IPS DF 4.7 (cell line): ENCODE results near the gene ACAP1.

Experiments used
- DNase-seq: peaks from one replicate; pipeline ENCODE4 v3.0.0-alpha.2; 2013; ENCODE audit warnings: low spot score; ENCODE audit errors: extremely low read depth

Gene ACAP1

DNA sequence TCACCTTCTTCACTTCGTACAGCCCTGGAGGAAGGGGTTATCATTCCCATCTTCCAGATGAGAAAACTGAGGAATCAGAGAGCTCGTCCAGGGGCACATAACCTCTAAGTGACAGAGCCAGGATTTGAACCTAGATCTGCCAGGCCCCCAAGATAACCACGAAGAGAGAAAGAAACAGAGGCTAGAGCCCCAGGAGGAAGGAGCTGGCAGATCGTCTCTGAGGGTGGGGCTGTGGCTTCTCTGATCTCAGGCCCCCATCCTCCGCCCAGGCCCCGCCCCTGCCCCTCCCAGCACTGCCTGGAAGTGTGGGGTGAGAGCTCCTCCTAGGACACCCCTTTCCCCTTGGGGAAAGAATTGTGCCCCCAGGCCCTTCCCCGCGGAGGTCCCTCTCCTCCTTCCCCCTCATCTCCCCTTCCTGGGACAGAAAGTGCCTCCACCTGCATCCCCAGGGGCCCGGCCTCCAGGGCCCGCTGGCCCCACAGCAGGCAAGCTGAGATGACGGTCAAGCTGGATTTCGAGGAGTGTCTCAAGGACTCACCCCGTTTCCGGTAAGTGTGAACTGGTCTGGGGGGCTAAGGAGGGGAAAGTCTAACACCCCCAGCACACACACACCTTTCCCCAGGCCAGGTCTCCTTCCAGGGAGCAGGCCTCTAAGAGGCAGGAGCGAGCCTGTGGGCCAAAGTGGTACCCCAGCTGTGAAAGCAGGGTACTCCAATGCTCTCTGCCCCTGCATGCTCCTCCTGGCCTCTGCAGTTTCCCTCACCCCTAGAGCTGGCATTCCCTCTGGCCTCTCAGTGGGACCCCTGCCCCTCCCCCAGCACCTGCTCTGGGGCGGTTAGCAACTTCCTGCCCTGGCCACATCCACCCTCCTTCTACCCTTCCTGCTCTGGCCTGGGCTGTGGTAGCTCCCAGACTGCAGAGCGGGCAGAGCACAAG lies at the start of gene ACAP1:
TSS of gene ACAP1 (plus strand) at position 290 of the 936 bp plus-strand sequence. CDS start at position 496, 206 bp downstream.
- no peak for DNase-seq

DNA sequence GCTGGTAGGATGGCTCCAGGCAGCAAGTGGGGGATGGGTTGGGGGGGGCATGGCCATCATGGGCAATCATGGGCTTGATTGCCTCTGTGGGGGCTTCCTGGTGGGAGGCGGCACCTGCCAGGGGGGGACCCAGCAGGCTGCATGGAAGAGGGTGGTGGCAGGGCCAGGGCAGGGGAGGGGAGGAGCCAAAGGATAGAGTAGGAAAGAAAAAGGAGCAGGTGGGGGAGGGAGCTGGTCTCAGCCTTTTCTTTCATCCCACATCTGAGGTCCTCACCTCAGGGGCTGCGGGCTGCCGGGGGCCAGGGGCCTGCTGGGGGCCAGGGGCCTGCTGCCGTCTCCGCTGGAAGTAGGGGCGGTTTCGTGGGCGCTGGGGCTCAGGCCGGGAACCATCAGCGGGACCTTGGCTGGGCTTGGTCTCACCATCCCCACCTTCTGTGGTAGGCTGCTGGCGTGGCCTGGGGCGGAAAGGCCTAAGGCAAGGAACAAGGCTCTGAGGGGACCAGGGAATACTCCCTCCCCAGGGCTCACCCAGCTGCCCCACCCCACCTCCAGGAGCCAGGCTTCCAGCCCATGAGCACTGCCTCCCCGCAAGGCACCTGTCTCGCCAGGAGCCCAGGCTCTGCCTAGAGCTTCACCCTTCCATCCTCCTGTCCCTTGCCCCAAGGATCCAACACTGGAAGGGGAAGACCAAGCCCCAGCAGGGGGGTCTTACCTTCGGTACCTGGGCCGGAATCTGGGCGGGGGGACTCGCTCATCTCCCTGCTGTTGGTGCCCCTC lies 46.9 kb upstream of the ACAP1 start:
- DNase-seq = no peak

- DNase-seq = no peak
These were observed 46.2 kb upstream of the ACAP1 start for GRCh38 chr17:7290166-7290565.

GRCh38 chr17:7290685-7291084 lies 45.6 kb upstream of the ACAP1 start:
- DNase-seq = no peak

DNA sequence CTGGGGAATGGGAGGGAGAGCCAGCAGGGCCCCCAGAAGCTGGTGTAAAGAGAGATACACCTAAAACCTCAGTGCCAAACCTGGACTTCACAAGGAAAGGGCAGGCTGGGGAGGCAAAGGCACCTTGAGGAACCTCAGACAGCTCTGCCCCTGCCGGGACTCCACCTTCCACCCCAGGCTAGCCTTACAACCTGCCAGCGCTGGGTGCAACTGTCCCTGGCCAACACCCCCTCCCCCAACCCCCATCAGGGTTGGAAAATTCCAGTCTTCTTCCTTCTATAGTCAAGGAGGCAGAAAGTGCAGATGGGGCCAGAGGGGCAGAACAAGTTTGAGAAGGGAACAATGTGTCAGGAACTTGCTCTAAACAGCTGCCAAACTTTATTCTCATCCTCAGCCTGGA lies 44.1 kb upstream of the ACAP1 start:
- no peak for DNase-seq

GRCh38 chr17:7292729-7293128 lies 43.6 kb upstream of the ACAP1 start:
- no peak for DNase-seq

GRCh38 chr17:7293159-7293558 lies 43.2 kb upstream of the ACAP1 start:
- no peak for DNase-seq

DNA sequence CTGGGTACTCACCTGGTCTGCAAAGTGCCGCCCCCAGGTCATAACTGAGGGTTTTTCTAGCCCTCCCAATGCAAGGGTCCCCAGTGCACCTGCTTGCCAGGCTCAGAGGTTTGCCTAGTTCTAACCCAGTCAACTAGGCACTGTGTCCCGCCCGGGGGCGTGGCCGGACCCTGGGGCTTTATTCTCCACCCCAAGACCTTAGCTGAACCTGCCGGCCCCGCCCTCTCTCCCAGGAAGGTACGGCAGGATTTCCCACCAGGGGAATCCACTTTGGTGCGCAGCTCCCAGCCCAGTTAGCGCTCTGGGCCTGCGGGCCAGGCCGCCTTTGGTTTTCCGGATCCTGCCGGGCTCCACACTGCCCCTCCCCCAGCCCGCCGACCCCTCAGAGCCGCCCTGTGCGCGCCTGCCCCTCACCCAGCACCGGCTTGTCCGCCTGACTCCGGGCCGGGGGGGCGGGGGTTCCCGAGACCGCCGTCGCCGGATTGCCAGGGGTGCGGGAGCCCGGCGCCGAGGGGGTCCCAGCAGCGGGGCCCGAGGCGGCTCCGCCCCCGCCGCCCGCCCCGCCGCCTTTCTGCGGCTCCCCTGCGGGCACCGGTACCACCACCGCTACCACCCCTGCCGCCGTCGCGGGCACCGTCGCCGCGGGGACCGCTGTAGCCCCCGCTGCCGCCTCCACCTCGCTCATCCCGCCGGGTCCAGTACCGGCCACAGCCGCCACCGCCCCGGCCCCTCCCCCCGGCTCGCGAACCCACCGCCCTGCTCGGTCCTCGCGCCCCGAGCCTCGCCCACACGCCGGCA lies 42.3 kb upstream of the ACAP1 start:
- DNase-seq = no peak

DNA sequence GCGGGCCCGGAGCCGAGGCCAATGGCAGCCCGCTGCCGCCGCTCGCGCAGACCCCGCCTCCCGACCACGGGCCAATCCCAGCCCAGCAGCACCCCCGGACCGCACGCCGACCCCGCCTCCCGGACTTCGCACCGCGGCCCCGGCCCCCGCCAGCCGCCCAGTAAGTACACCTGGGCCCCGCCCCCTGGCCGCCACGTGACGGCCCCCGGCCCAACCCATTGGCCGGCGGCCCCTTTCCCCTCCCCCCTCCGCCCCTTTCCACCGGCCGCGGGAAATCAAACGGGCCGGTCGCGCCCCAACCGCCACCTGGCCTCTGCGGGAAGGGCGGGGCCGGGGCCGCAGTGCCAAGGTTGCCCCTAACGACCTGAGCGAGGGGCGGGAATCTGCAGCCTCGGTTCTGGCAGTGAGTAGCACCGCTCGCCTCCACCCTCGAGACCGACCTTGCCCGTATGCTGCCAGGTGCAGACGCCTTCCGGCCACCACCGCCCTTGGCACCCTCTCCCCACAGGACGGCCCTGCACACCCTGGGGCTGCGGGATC lies 41.6 kb upstream of the ACAP1 start, which contains the start of gene YBX2:
TSS of gene YBX2 (minus strand) at position 26 of the 540 bp plus-strand sequence. CDS start 139 bp downstream, outside the sequence.
- no peak for DNase-seq

DNA sequence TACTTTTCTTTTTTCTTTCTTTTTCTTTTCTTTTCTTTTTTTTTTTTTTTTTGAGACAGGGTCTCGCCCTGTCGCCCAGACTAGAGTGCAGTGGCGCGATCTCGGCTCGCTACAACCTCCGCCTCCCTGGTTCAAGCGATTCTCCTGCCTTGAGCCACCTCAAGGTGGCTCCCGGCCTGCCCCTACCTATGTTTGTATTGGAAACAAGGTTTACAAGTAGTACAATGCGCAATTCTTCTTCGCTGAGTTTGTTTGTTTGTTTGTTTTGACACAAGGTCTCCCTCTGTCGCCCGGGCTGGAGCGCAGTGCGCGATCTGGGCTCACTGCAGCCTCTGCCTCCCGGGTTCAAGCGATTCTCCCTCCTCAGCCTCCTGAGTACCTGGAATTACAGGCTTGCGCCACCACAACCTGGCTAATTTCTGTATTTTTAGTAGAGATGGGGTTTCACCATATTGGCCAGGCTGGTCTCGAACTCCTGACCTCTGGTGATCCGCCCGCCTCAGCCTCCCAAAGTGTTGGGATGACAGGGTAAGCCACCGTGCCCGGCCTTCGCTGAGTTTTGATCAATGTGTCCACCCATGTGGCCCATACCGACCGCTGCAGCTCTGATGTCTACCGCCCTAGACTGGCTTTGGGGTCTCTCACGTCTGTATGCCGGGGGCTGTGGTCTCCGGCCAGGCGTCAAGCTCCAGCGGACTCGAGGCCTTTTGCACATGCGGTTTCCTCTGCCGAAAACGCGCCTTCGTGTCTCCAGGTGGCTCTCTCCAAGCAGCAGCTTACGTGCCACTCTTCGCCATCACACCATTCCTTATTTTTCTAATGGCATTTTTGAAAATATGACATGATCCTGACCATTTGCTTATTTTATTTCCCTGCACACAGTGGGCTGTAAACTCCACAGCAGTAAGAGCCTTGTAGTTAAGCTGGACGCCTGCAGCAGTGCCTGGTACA lies 40.8 kb upstream of the ACAP1 start:
- DNase-seq = no peak

DNA sequence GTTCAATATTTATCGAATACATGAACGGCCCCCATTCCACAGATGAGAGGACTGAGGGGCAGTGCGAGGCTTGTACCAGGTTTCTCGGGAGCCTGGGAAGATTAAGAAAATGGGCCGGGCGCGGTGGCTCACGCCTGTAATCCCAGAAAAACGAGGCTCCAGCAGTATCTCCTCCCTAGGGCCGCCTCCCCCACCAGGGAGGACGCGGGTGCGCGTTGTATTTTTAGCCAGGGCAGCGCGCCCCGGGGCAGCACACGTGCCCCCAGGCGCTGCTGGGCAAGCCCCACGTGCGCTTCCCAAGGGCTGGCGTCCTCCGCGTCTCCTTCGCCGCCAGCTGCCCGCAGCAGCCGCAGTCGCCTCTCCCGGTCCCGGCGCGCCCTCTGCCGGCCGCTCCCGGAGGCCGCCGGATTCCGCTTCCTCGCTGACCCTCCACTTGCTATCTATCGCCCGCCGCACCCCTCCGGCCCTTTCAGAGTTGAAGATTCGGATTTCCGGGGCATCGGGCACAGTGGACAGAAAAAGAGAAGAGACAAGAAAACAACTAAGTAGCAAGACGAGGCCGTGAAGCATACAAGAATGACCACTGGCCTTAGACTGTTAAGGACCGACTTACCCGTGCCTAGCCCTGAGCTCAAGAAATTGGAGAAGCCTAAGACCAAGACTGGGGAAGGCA lies 40.0 kb upstream of the ACAP1 start:
- no peak for DNase-seq

DNA sequence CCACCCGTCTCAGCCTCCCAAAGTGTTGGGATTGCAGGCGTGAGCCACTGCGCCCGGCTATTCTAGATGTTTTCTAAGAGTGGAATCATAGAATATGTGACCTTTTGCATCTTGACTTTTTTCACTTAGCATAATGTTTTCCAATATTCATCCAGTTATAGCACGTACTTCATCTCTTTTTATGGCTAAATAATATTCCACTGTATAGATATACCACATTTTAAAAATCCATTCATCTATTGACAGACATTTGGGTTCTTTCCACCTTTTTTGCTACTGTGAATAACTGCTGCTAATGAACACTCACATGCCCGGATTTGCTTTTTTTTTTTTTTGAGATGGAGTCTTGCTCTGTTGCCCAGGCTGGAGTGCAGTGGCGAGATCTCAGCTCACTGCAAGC lies 32.1 kb upstream of the ACAP1 start:
- DNase-seq = no peak

DNA sequence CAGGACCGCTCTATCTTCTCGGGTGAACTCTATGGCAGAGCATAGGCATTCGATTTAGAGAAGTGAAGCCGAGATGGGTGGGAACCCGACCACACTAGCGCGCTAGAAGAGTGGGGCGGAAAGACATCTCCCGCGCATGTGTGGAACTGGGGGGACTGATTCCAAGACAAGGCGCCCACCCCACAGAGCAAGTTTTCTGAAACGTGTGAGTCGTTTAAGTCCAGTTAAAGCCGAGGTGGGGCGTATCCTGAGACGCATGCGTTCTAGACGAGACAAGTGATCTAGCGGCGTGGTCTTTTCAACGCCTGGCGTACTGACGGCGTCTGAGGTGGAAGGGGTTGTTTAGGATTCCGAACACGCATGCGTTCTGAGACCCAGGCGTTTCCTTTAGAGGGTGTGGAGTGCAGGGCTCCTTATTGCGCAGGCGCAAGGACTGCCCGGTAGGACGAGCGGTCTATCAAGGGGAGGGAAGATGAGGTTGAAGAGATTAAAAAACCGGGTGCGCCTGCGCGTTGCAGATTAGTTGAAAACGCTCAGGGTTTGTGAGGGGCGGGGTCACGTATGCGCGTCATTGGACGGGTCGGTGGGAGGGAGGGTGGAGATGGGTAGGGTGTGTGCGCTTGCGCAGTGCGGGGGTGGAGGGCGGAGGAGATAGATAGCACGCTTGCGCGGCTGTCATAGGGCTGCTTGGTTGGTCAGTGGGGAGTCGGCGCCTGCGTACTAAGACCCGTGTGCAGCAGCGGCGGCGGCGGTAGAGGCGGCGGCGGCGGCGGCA lies 29.2 kb upstream of the ACAP1 start, which contains the start of gene EIF5A:
TSS of gene EIF5A (plus strand) at position 718 of the 775 bp plus-strand sequence. CDS start 2,008 bp downstream, outside the sequence.
- DNase-seq = no peak

DNA sequence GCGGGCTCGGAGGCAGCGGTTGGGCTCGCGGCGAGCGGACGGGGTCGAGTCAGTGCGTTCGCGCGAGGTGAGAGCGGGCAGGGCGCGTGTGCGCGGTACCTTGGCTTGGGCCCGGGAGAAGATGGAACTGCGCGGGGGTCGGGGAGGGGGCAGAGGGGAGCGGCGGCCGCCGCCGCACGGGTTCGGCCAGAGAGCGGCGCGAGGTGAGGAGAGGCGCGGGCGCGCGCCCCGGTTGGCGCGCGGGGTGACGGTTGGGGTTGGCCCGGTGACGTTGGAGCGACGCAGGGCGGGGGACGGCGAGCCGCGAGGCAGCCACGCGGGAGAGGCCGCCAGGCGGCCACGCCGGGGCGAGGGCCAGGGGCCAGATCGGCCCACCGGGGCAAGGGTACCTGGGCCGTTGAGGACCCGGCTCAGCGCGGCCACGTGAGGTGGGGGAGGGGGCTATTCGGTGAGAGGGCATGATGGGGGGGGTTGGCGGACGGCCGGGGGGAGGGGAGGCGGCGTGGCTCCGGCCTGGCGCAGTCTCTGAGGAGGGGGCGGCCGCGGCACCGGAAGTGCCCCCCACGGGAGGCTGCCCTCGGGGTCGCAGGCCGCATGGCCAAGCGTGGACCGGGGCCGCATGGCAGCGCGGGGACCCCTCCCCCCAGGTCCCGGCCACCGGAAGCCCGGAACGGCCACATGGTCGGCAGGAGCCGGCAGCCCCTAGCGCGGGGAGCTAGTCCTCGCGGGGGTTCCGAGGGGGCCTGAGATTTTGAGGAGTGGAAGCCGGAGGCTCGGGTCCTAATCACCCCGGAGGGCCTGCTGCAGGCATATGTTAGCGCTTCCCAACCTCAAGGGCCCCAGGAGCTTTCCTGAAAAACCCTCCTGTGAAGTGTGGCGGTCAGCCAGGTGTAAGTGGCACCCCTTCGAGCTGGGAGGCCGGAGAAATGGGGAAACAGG lies 28.4 kb upstream of the ACAP1 start:
- DNase-seq = no peak

GRCh38 chr17:7308625-7309433 lies 27.5 kb upstream of the ACAP1 start:
- no peak for DNase-seq

DNA sequence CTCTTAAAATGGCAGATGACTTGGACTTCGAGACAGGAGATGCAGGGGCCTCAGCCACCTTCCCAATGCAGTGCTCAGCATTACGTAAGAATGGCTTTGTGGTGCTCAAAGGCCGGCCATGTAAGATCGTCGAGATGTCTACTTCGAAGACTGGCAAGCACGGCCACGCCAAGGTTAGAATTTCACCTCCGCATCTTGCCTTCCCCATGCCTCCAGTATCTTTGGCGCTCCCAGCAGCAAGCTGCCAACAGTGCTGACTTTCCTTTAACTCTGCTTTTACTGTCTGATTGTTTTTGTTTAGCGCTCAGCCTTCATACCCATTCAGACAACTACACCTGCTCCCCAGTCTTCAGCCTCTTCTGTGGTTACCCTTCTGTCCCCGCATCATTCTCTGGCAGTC lies 26.7 kb upstream of the ACAP1 start:
- DNase-seq = no peak
